ES-I3 (cell line): ENCODE results near the gene USP26.
"Not testable (repeated sequence)": the region's sequence is repeated elsewhere in the genome, so short reads cannot be mapped to it uniquely, and the experiment has no call there.

Source experiments
- H3K36me3 ChIP-seq: 2 replicates; pipeline ENCODE4 v1.6.1; 2013; ENCODE audit warnings: mild to moderate bottlenecking, low read length, control low read depth, moderate library complexity; ENCODE audit not compliant: insufficient read depth
- H3K4me1 ChIP-seq: 2 replicates; pipeline ENCODE4 v1.6.1; 2013; ENCODE audit warnings: mild to moderate bottlenecking, control low read depth, low read length; ENCODE audit not compliant: insufficient read depth
- H3K9ac ChIP-seq: 2 replicates; pipeline ENCODE4 v1.6.1; 2013; ENCODE audit warnings: low read depth, mild to moderate bottlenecking, low read length, moderate library complexity
- H3K9me3 ChIP-seq: 2 replicates; pipeline ENCODE4 v1.6.1; 2013; ENCODE audit warnings: mild to moderate bottlenecking, low read length, moderate library complexity; ENCODE audit not compliant: control insufficient read depth, insufficient read depth

The USP26 gene

DNA sequence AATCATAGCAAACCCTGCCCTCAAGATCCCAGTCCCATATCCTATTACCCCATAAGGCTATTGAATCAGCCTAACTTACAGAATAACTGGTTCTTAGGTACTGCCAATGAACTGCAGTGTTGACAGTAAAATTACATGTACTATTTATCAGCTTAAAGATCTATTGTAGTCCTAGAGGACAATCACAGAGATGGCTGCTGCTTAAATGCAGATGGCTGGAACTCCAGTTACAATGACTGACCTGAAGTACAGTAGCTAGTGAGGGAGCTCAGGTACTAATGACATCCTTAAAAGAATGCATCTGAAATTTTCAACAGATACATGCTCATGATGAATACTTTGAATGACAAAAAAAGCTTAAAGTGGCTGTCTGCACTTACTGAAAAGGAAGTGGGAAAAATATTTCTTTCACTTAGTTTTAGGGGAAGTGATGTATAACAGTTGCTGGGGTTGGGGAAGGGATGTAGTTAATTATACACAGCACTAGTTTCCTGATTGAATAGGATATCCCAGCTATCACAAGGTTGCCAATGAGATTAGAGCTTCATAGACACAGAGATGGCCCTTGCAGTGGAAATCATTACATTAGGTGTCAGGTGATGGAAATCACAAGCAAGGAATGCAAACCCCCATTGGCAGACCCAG lies 42.0 kb downstream of the USP26 start:
- H3K9ac ChIP-seq: no peak overlapping the region

GRCh38 chrX:133053861-133054598 lies 42.9 kb downstream of the USP26 start:
- H3K36me3 ChIP-seq: no peaks in the 10 kb centered on the region
- peaks cover 39% of the 10 kb centered on the region for H3K4me1 ChIP-seq
- no peaks in the 10 kb centered on the region; the same call in 1 of the 2 replicates for H3K9me3 ChIP-seq
- no peak overlapping the region for H3K9ac ChIP-seq

More for the DNA sequence above, 42.0 kb downstream of the USP26 start:
- Histone ChIP-seq H3K9me3 (no peaks in the 10 kb centered on the region; the same call in 1 of the 2 replicates), H3K36me3 (no peaks in the 10 kb centered on the region), H3K4me1 (peaks cover 39% of the 10 kb centered on the region)

GRCh38 chrX:133048751-133049150 lies 48.2 kb downstream of the USP26 start:
- no peaks in the 10 kb centered on the region for H3K36me3 ChIP-seq
- peaks cover 15% of the 10 kb centered on the region for H3K4me1 ChIP-seq
- H3K9ac ChIP-seq: no peak overlapping the region
- H3K9me3 ChIP-seq: no peaks in the 10 kb centered on the region

GRCh38 chrX:133046601-133047000 lies 50.3 kb downstream of the USP26 start:
- Histone ChIP-seq H3K9ac (no peak overlapping the region), H3K4me1 (no peaks in the 10 kb centered on the region), H3K36me3 (no peaks in the 10 kb centered on the region)

DNA sequence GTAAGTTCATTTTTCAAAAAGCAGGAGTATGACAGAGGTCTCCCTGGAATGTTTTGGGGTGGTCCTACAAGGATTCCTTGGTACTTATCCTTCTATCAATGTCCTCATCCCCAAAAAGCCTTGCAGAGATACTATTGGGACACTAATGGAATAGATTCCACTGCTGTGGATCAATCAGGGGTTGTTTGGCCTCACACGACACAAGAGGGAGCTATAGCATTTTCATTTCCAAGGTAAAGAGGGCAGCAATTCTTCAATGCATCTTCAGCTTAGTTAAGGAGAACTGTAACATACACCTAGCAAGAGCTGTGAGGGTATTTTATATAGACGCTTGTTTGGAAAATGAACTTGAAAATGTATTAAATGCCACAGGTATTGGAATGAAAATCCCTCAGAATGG lies 50.9 kb downstream of the USP26 start:
- no peaks in the 10 kb centered on the region for H3K36me3 ChIP-seq
- H3K9me3 ChIP-seq: no peaks in the 10 kb centered on the region; the same call in 1 of the 2 replicates
- H3K9ac ChIP-seq: no peak overlapping the region
- H3K4me1 ChIP-seq: no peaks in the 10 kb centered on the region

More at GRCh38 chrX:133046601-133047000, 50.3 kb downstream of the USP26 start:
- no peaks in the 10 kb centered on the region; the same call in 1 of the 2 replicates for H3K9me3 ChIP-seq

DNA sequence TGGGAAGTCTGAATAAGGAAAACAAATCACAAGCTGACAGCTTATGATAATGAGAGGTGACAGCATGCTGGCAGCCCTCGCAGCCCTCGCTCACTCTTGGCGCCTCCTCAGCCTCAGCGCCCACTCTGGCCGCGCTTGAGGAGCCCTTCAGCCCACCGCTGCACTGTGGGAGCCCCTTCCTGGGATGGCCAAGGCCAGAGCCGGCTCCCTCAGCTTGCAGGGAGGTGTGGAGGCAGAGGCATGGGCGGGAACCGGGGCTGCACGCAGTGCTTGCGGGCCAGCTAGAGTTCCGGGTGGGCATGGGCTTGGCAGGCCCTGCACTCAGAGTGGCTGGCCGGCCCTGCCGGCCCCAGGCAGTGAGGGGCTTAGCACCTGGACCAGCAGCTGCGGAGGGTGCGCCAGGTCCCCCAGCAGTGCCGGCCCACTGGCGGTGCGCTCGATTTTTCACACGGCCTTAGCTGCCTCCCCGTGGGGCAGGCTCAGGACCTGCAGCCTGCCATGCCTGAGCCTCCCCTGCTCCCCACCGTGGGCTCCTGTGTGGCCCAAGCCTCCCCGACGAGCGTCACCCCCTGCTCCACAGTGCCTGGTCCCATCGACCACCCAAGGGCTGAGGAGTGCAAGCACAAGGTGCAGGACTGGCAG lies 52.6 kb downstream of the USP26 start:
- H3K4me1 ChIP-seq, H3K9ac ChIP-seq, H3K9me3 ChIP-seq, H3K36me3 ChIP-seq: not testable (repeated sequence)

GRCh38 chrX:133042260-133042659 lies 54.6 kb downstream of the USP26 start:
- H3K36me3 ChIP-seq: no peaks in the 10 kb centered on the region

GRCh38 chrX:133033010-133033409 lies 63.9 kb downstream of the USP26 start:
- H3K9me3 ChIP-seq: no peaks in the 10 kb centered on the region
- no peaks in the 10 kb centered on the region for H3K4me1 ChIP-seq
- H3K36me3 ChIP-seq: no peaks in the 10 kb centered on the region
- no peak overlapping the region for H3K9ac ChIP-seq

More at GRCh38 chrX:133042260-133042659, 54.6 kb downstream of the USP26 start:
- Histone ChIP-seq H3K9ac (no peak overlapping the region), H3K4me1 (no peaks in the 10 kb centered on the region), H3K9me3 (no peaks in the 10 kb centered on the region; the same call in none of the 2 replicates)

- Histone ChIP-seq H3K9ac (no peak overlapping the region), H3K36me3 (no peaks in the 10 kb centered on the region), H3K4me1 (no peaks in the 10 kb centered on the region), H3K9me3 (no peaks in the 10 kb centered on the region)
Observed at GRCh38 chrX:133018229-133018628, 78.7 kb downstream of the USP26 start.

DNA sequence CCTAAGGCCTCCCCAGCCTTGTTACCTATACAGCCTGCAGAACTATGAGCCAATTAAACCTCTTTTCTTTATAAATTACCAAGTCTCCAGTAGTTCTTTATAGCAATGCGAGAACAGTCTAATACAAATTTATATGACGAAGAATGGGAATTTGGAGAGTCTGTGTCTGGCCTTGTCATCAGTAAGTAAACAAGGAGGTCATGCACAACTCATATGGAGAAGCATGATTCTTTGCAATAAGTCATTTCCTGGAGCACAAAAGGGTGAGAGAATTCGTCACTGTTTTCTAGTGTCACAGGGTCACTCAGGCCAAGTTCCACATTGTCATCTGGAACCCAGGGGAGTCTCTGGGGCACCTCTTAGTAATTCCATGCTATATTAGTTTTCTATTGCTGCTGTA lies 89.5 kb downstream of the USP26 start:
- Histone ChIP-seq H3K9me3 (peaks cover 3% of the 10 kb centered on the region; the same call in 1 of the 2 replicates), H3K9ac (no peak overlapping the region), H3K36me3 (no peaks in the 10 kb centered on the region), H3K4me1 (no peaks in the 10 kb centered on the region)

- Histone ChIP-seq H3K36me3 (no peaks in the 10 kb centered on the region), H3K9ac (no peak overlapping the region), H3K9me3 (peaks cover 3% of the 10 kb centered on the region; the same call in 1 of the 2 replicates), H3K4me1 (no peaks in the 10 kb centered on the region)
Observed at GRCh38 chrX:133005616-133006015, 91.3 kb downstream of the USP26 start.

DNA sequence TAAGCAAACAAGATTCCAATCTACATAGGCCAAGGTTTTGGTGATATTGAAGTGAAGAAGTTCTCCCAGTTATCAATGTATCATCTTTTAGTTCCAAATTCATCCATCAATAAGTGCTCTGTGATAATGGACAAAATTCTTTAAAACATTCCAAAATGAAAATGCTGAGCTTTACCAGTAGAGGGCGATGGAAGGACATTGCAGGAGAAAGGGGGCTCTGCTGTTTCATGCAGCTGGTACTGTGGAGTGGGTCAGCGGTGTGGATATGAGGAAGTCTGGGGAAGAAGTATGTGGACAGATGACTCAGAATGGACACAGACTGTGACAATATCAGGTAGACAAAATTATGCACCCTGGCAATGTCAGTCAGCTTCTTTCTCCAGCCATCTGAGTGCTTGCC lies 91.9 kb downstream of the USP26 start:
- Histone ChIP-seq H3K4me1 (no peaks in the 10 kb centered on the region), H3K9ac (no peak overlapping the region), H3K9me3 (peaks cover 3% of the 10 kb centered on the region; the same call in 1 of the 2 replicates), H3K36me3 (no peaks in the 10 kb centered on the region)

GRCh38 chrX:132999209-132999608 lies 97.7 kb downstream of the USP26 start:
- Histone ChIP-seq H3K9me3 (no peaks in the 10 kb centered on the region), H3K36me3 (no peaks in the 10 kb centered on the region), H3K4me1 (no peaks in the 10 kb centered on the region), H3K9ac (no peak overlapping the region)

DNA sequence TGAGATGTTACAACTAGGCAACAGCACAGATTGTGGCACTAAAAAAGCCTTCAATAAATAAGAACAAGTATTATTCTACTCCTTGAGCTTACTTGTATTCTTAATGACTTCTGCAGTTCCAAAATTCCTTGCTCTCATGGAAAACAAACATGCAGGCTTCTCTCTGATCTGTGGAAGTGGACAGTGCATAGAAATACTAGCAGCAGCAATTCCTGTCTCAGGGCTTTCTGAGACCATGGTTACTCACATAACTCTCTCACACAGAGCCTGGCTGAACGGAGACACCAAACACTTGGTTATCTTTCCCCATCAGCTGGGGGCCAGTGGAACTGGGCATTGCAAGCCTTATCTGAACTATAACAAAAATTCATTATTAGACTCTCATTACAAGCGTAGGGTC lies 106.1 kb downstream of the USP26 start:
- Histone ChIP-seq H3K9me3 (no peaks in the 10 kb centered on the region), H3K36me3 (no peaks in the 10 kb centered on the region), H3K9ac (no peak overlapping the region), H3K4me1 (no peaks in the 10 kb centered on the region)
